ENCODE data around the gene RAB36.

DNA sequence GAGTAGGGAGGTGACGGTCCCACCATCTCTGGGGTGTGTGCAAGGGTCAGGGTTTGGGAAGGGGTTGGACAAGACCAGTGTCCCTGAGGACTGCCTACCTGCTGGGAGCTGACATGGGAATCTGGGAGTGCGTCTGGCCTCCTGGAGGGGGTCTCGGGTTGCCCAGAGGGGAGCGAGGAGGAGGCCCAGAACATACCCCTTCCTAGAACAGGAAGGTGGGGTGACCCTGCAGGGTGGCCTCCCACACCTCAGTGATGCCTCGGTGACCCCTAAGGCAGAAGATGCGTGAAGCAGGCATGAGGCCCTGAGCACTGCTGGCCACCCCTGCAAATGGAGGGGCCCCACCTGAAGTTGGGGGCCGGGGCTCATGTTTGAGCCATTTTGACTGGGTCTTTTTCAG, 29.9 kb upstream of the RAB36 start:
- TF ChIP-seq CTCF (IDR thresholded peaks at IDR 0.05; ENCODE audit: borderline replicate concordance, extremely low read depth, low read length, poor library complexity, severe bottlenecking) = no peak
- no peak for TF ChIP-seq EZH2 (IDR thresholded peaks at IDR 0.05; ENCODE audit: borderline replicate concordance, low read depth, low read length, severe bottlenecking)
